Vagina (tissue), 2 donors: ENCODE data around the gene KMT2A.
A peak's percentile ranks its signal among the peaks of the same experiment; 100 is the strongest.

Source experiments
- POLR2A ChIP-seq, 2 donors: fragments of 450-650 bp; IDR thresholded peaks; one replicate each; pipeline ENCODE4 v1.6.1; 2017; ENCODE audit warnings: antibody characterized with exemption in 2 of 2, mild to moderate bottlenecking in 2 of 2, moderate library complexity in 2 of 2
- POLR2AphosphoS5 ChIP-seq, 2 donors: sonication (generic); formaldehyde crosslinking; IDR thresholded peaks; one replicate each; pipeline ENCODE4 v1.9.0; 2017; ENCODE audit warnings: antibody characterized with exemption in 2 of 2, mild to moderate bottlenecking in 2 of 2, low read depth in 1 of 2; ENCODE audit not compliant: insufficient read depth in 1 of 2
- TF ChIP-seq, protein P1 (sequence below), 3 experiments: fragments of 450-650 bp in 2 of 3; fragments of 200-600 bp in 1 of 3; sonication (generic) in 1 of 3; IDR thresholded peaks; one replicate each; pipeline ENCODE4 v1.5.1; 2017 to 2019; ENCODE audit warnings: antibody characterized with exemption in 3 of 3, mild to moderate bottlenecking in 2 of 3, moderate library complexity in 2 of 3

DNA sequence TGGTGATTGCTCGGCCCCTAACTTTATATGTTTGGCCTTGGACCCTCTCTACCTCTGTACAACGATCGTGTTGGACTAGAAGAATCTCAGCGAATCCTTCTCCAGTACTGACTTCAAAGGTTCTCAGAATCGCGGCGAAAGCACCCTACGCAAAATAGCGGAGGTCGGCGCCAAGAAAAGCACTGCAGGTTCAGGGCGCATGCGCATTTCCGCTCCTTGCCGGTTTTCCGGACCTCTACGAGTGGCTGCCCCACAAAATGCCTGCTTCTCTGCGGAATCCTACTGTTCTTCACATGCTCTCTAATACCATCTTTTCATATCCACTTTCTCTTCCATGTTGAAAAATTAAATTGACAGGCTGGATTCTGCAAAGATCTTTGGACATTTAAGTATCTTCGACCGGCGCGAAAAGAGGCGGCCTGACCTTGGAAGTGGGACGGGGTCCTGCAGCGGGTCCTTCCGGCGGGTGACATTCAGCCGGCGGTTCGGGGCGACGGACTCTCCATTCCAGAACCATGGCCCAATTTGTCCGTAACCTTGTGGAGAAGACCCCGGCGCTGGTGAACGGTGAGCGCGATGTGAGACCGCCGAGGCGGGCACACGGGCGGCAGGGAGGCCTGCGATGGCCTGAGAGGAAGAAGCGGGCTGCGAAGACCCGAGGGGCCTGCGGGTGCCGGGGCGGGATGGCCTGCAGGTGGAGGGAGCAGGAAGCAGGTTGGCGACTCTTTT, 35.0 kb upstream of the KMT2A start, which contains the start of gene ATP5MG:
- TF ChIP-seq, protein P1, sequence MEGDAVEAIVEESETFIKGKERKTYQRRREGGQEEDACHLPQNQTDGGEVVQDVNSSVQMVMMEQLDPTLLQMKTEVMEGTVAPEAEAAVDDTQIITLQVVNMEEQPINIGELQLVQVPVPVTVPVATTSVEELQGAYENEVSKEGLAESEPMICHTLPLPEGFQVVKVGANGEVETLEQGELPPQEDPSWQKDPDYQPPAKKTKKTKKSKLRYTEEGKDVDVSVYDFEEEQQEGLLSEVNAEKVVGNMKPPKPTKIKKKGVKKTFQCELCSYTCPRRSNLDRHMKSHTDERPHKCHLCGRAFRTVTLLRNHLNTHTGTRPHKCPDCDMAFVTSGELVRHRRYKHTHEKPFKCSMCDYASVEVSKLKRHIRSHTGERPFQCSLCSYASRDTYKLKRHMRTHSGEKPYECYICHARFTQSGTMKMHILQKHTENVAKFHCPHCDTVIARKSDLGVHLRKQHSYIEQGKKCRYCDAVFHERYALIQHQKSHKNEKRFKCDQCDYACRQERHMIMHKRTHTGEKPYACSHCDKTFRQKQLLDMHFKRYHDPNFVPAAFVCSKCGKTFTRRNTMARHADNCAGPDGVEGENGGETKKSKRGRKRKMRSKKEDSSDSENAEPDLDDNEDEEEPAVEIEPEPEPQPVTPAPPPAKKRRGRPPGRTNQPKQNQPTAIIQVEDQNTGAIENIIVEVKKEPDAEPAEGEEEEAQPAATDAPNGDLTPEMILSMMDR (IDR thresholded peaks at IDR 0.05): no peak
- peak; percentile 85 to 91 for TF ChIP-seq POLR2AphosphoS5 (IDR thresholded peaks at IDR 0.05; ENCODE audit: insufficient read depth in 1 of 2, low read depth in 1 of 2)
- TF ChIP-seq POLR2A (IDR thresholded peaks at IDR 0.05): no peak
